ENCODE results near the gene EMX2.

Gene EMX2

GRCh38 chr10:117532003-117532385 lies 10.6 kb upstream of the EMX2 start:
- no peak for DNase-seq (ENCODE audit: low spot score)

GRCh38 chr10:117532451-117533107 lies 10.0 kb upstream of the EMX2 start:
- DNase-seq (ENCODE audit: low spot score), result no peak

GRCh38 chr10:117533507-117534281 lies 8.9 kb upstream of the EMX2 start:
- no peak for DNase-seq (ENCODE audit: low spot score)

DNA sequence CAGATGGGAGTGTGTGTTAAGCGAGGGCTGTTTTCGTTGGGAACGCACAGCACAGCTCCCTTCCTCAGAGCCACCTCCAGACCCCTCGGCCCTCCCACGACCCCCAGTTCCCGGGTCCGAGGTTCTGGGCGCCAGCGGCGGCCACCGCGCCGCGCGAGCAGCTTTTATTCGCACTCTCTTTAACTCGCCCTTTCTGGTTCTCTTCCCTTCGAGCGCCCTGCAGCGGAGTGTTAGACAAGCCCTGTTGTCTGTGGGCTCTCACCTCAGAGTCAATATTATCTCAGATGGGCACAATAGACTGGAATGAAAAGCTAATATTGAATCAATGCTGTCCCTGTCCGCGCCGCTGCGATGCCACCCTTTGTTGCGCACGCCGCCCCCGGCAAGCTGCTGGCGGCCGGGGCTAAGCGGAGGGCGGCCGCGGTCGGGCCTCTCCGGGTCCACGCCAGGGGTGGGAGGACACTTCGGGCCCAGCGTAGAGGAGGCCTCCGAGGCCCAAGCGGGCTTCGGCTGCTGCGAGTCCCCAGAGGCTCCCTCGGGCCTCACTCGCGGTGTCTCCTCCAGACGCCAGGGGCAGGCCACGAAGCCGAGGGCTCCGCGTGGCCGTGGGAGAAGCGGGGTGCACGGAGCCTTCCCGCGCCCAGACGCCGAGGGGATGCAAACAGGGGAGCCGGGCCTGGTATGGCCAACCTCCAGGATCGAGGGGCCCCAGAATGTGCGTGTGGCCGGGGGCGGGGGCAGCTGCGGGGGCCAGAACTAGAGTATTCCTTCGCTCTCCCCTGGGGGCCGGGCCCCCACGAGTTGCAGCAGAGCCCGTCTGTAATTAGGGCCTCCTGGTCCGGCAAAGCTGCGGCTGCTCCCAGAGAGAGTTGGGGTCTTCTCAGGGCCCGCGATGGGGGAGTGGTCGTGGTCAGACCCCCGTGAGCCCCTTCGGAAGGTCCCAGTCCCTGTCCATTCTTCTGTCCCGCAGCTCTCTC lies 7.9 kb upstream of the EMX2 start:
- DNase-seq (ENCODE audit: low spot score), result no peak

- DNase-seq (ENCODE audit: low spot score), result no peak
Observed at GRCh38 chr10:117535298-117536071, 7.1 kb upstream of the EMX2 start.

DNA sequence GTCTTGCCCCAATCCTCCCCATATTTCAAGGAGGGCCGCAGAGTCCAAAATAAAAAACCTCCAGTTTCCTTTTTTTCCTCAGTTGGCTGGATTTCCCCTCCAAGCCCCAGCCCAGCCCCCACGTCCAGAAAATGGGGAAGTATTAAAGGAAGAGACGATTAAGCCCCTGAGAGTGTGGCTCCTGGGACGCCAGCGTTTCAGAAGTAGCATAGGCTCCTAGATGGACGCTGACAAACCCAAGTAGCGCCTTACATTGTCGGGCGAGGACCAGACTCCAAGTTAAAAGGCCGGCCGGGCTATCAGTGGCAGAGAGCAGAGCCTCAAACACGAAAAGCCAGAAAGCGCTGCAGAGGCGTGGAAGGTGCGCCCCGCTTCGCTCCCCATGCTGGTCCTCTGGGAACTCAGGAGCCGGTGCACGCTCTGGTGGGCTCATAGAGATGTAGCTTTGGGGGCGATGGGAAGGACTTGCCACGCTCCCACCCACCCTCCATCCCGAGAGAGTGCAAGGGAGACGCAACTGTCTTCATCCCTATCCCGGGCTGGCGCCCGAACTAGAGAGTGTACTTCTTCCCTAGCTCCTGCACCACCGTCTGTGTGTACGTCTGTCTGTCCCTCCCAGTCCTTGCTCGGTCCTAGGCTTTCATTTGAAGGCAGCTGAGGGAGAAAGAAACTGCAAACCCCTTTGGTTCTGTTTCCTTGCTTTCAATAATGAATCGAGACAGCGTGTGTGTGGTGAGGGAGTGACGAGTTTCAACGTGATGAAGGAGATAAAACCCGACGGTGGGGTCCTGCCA lies 6.3 kb upstream of the EMX2 start:
- DNase-seq (ENCODE audit: low spot score), result no peak

GRCh38 chr10:117536866-117537435 lies 5.6 kb upstream of the EMX2 start:
- DNase-seq (ENCODE audit: low spot score), result no peak

- peak; percentile 7 for DNase-seq (ENCODE audit: low spot score)
Observed at GRCh38 chr10:117537436-117537903, 5.1 kb upstream of the EMX2 start.

GRCh38 chr10:117537904-117538524 lies 4.5 kb upstream of the EMX2 start:
- no peak for DNase-seq (ENCODE audit: low spot score)

GRCh38 chr10:117539361-117539773 lies 3.2 kb upstream of the EMX2 start:
- DNase-seq (ENCODE audit: low spot score), result no peak

DNA sequence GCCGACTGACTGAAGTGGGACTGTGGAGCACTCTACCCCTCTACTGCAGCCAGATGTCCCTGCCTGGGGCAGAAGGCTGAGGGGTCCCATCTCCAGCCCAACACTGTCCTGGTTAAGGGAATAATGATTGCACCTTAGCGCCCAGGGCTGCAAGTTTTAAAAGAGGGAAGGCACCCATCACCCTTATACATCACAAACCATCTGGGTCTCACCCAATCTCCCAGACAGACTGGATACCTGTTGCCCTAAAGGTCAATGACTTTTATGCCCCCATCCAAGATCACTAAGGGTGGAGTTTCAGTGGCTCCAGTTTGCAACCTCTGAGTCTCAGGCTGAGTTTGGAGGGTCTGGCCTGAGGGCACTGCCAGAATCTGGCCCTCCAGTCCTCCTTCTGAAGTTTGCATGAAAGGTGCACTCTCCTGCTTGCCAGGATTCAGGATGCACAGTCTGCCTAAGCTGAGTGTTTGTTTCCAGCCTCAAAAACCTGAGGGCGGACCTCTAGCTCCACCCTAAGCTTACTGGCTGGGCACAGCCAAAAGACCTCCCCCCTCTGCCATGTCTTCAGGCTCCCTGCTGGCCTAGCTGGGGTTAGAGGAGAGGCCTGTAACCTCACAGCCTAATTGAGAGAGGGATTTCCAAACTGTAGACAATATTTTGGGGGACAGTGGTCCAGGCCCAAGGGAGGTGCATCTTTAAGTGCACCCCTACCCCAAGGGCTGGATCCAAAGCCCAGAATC lies 2.5 kb upstream of the EMX2 start:
- no peak for DNase-seq (ENCODE audit: low spot score)

GRCh38 chr10:117540640-117541404 lies 1.7 kb upstream of the EMX2 start:
- DNase-seq (ENCODE audit: low spot score), result no peak

- no peak for DNase-seq (ENCODE audit: low spot score)
Observed at GRCh38 chr10:117541405-117541908, 1.1 kb upstream of the EMX2 start.

- DNase-seq (ENCODE audit: low spot score), result peak; percentile 27
Observed at GRCh38 chr10:117541909-117542705, 439 bp upstream of the EMX2 start.

GRCh38 chr10:117543225-117544003 lies 868 bp downstream of the EMX2 start:
- DNase-seq (ENCODE audit: low spot score), result no peak

DNA sequence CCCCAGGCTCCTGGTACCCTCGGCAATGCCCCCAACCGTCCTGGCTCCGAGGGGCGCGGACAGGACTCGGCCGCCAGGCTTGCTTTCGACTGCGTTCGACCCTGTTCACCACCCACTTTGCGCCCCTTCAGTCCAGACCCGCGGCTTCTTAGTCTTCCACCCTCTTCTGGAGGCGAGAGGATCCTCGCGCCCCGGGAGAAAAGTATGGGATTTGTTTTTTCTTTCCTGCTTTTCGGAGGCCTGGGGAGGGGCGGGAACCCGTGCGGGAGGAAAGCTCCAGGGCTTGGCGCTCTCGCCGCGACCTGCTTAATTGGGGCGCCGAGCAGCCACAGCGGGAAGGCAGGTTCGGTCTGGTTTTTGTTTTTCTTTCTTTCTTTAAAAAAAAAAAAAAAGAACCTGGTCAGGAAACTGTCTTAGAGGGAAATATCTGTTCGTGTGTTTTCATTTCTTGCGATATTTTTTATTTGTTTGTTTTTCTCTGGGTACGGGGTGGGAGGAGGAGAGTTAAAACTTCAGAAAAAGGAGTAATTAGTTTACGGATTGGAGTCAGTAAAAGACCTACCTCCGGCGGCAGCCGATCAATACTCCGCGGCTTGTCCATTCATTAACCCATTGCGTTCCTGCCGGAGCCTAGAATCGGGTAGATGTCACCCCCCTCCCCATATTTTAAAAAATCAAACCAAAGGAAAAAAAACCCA lies 1.6 kb downstream of the EMX2 start:
- DNase-seq (ENCODE audit: low spot score), result no peak

Measured in COLO829 (cell line).